Astrocyte (in vitro differentiated cells and primary cell): ENCODE results near the gene SF1. TPM values are rescaled to one million over a fixed set of nuclear protein-coding genes. Genes with fewer than 3 reads are reported as not detected.

Experiments
- DNase-seq: peaks from one replicate; pipeline ENCODE4 v3.0.0-alpha.2; 2010; ENCODE audit warnings: low read depth
- FAIRE-seq: peaks from 2 replicates; lab custom pipeline; 2011; peaks lifted over from hg19 to GRCh38; lab: Jason Lieb, UNC
- H2AFZ ChIP-seq: 2 replicates; pipeline ENCODE4 v1.6.0; 2012; ENCODE audit warnings: low read depth, low read length, inconsistent platforms
- H3K27ac ChIP-seq: 2 replicates; pipeline ENCODE4 v1.5.1; 2011; ENCODE audit warnings: low read depth, low read length, inconsistent platforms
- H3K27me3 ChIP-seq: 2 replicates; pipeline ENCODE4 v1.6.0; 2011; ENCODE audit warnings: low read length, inconsistent platforms; ENCODE audit not compliant: insufficient read depth
- H3K36me3 ChIP-seq: 2 replicates; pipeline ENCODE4 v1.5.1; 2011; ENCODE audit warnings: low read length, inconsistent platforms; ENCODE audit not compliant: insufficient read depth
- H3K4me1 ChIP-seq: 2 replicates; pipeline ENCODE4 v1.5.1; 2011; ENCODE audit warnings: low read length, inconsistent platforms; ENCODE audit not compliant: insufficient read depth
- H3K4me2 ChIP-seq: 2 replicates; pipeline ENCODE4 v1.6.0; 2012; ENCODE audit warnings: low read length, inconsistent platforms
- H3K4me3 ChIP-seq: 2 replicates; pipeline ENCODE4 v1.5.1; 2011; ENCODE audit warnings: low read depth, mild to moderate bottlenecking, low read length, inconsistent platforms; ENCODE audit not compliant: insufficient read depth
- H3K79me2 ChIP-seq: 2 replicates; pipeline ENCODE4 v1.6.0; 2012; ENCODE audit warnings: mild to moderate bottlenecking, low read length, inconsistent platforms; ENCODE audit not compliant: insufficient read depth
- H3K9ac ChIP-seq: 2 replicates; pipeline ENCODE4 v1.6.0; 2012; ENCODE audit warnings: mild to moderate bottlenecking, low read length, inconsistent platforms
- H3K9me3 ChIP-seq: 2 replicates; pipeline ENCODE4 v1.5.1; 2012; ENCODE audit warnings: low read depth, mild to moderate bottlenecking, low read length, inconsistent platforms; ENCODE audit not compliant: insufficient read depth
- H4K20me1 ChIP-seq: 2 replicates; pipeline ENCODE4 v1.6.0; 2012; ENCODE audit warnings: low read length, inconsistent platforms; ENCODE audit not compliant: insufficient read depth
- H3K27ac Mint-ChIP-seq: one replicate; pipeline ENCODE4 v1.8.0; 2021; ENCODE audit warnings: mild to moderate bottlenecking, mixed read lengths; ENCODE audit not compliant: unreplicated experiment
- H3K27me3 Mint-ChIP-seq: one replicate; pipeline ENCODE4 v1.8.0; 2021; ENCODE audit warnings: low read depth, mixed read lengths; ENCODE audit not compliant: unreplicated experiment
- H3K36me3 Mint-ChIP-seq: one replicate; pipeline ENCODE4 v1.8.0; 2021; ENCODE audit warnings: low read depth, mixed read lengths; ENCODE audit not compliant: unreplicated experiment
- H3K4me1 Mint-ChIP-seq: one replicate; pipeline ENCODE4 v1.8.0; 2021; ENCODE audit warnings: low read depth, mixed read lengths; ENCODE audit not compliant: unreplicated experiment
- H3K4me3 Mint-ChIP-seq: one replicate; pipeline ENCODE4 v1.8.0; 2021; ENCODE audit warnings: mild to moderate bottlenecking, moderate library complexity, mixed read lengths; ENCODE audit not compliant: unreplicated experiment
- H3K9me3 Mint-ChIP-seq: one replicate; pipeline ENCODE4 v1.8.0; 2021; ENCODE audit warnings: mild to moderate bottlenecking, mixed read lengths; ENCODE audit not compliant: unreplicated experiment
- CTCF ChIP-seq: IDR thresholded peaks from 2 replicates; pipeline ENCODE4 v1.5.1; 2011; ENCODE audit warnings: low read depth, mild to moderate bottlenecking, inconsistent platforms, low read length, moderate library complexity; ENCODE audit not compliant: insufficient read depth
- EZH2 ChIP-seq: IDR thresholded peaks from 2 replicates; pipeline ENCODE4 v1.6.1; 2012; ENCODE audit warnings: mild to moderate bottlenecking, low read length, inconsistent platforms; ENCODE audit not compliant: insufficient read depth
- total RNA-seq: library from RNA; stranded (reverse); gene quantifications from 2 replicates; pipeline ENCODE4 v1.2.1, GENCODE V29; 2021

SF1 gene
- total RNA-seq, 1 donor from 2014 or later = 215 TPM

- Mint-ChIP-seq H3K36me3 (peaks cover 4% of the 10 kb centered on the region), H3K27ac (peak overlapping the region; percentile 72), H3K4me3 (peak overlapping the region; percentile 93), H3K27me3 (no peaks in the 10 kb centered on the region), H3K4me1 (peaks cover 4% of the 10 kb centered on the region), H3K9me3 (no peaks in the 10 kb centered on the region)
- Histone ChIP-seq H3K9me3 (no peaks in the 10 kb centered on the region), H3K27ac (no peak overlapping the region), H3K9ac (peak overlapping the region; percentile 91), H3K36me3 (peaks cover 2% of the 10 kb centered on the region), H3K4me1 (peaks cover 8% of the 10 kb centered on the region), H3K4me3 (peak overlapping the region; percentile 82), H3K4me2 (peak overlapping the region; percentile 96), H4K20me1 (peaks cover 13% of the 10 kb centered on the region), H3K27me3 (no peaks in the 10 kb centered on the region), H2AFZ (peak overlapping the region; percentile 88), H3K79me2 (peaks cover 17% of the 10 kb centered on the region)
- DNase-seq (no peak), FAIRE-seq (no peak)
- TF ChIP-seq EZH2 (no peak), CTCF (no peak)
These were observed 31.5 kb upstream of the SF1 start for GRCh38 chr11:64809781-64810241.

- Histone ChIP-seq H3K27me3 (no peaks in the 10 kb centered on the region), H3K27ac (no peak overlapping the region), H3K36me3 (peaks cover 2% of the 10 kb centered on the region), H3K4me2 (no peak overlapping the region), H3K9me3 (no peaks in the 10 kb centered on the region), H4K20me1 (peaks cover 18% of the 10 kb centered on the region), H2AFZ (no peak overlapping the region), H3K4me1 (peaks cover 17% of the 10 kb centered on the region), H3K4me3 (no peak overlapping the region), H3K79me2 (peaks cover 17% of the 10 kb centered on the region), H3K9ac (no peak overlapping the region)
- Mint-ChIP-seq H3K4me3 (no peak overlapping the region), H3K27ac (no peak overlapping the region), H3K36me3 (peaks cover 4% of the 10 kb centered on the region), H3K27me3 (no peaks in the 10 kb centered on the region), H3K4me1 (peaks cover 6% of the 10 kb centered on the region), H3K9me3 (no peaks in the 10 kb centered on the region)
- FAIRE-seq (no peak), DNase-seq (no peak)
- no peak for TF ChIP-seq CTCF
- TF ChIP-seq EZH2 = no peak
These were observed 27.1 kb upstream of the SF1 start for GRCh38 chr11:64805481-64805880.

GRCh38 chr11:64804346-64805210, 26.2 kb upstream of the SF1 start:
- Histone ChIP-seq H4K20me1 (peaks cover 18% of the 10 kb centered on the region), H3K36me3 (peaks cover 2% of the 10 kb centered on the region), H3K9ac (no peak overlapping the region), H3K27me3 (no peaks in the 10 kb centered on the region), H3K4me1 (peaks cover 14% of the 10 kb centered on the region), H3K27ac (no peak overlapping the region), H2AFZ (no peak overlapping the region), H3K4me3 (no peak overlapping the region), H3K79me2 (peaks cover 9% of the 10 kb centered on the region), H3K4me2 (peak overlapping the region; percentile 91), H3K9me3 (no peaks in the 10 kb centered on the region)
- Mint-ChIP-seq H3K4me1 (peaks cover 5% of the 10 kb centered on the region), H3K27ac (no peak overlapping the region), H3K9me3 (no peaks in the 10 kb centered on the region), H3K4me3 (peak overlapping the region; percentile 94), H3K27me3 (no peaks in the 10 kb centered on the region), H3K36me3 (peaks cover 4% of the 10 kb centered on the region)
- TF ChIP-seq CTCF (no peak), EZH2 (no peak)
- FAIRE-seq (no peak), DNase-seq (no peak)
